ENCODE data around the gene SHOX.
"Not testable (repeated sequence)": the region's sequence is repeated elsewhere in the genome, so short reads cannot be mapped to it uniquely, and the experiment has no call there.

SHOX gene

DNA sequence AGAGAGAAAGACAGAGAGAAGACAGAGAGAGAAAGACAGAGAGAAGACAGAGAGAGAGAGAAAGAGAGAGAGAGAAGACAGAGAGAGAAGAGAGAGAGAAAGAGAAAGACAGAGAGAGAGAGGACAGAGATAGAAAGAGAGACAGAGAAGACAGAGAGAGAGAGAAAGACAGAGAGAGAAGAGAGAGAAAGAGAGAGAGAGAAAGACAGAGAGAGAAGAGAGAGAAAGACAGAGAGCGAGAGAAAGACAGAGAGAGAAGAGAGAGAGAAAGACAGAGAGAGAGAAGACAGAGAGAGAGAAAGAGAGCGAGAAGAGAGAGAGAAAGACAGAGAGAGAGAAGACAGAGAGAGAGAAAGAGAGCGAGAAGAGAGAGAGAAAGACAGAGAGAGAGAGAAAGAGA, 7.8 kb upstream of the SHOX start:
- H3K79me1 ChIP-seq (replicated peaks; ENCODE audit: low read length, poor library complexity, severe bottlenecking); H3K4ac ChIP-seq (ENCODE audit: low read depth in 1 of 2, low read length in 2 of 2); H4K8ac ChIP-seq (ENCODE audit: low read length); H2AK5ac ChIP-seq (ENCODE audit: low read length, severe bottlenecking); DNase-seq; H2BK15ac ChIP-seq (ENCODE audit: low read depth, poor library complexity, severe bottlenecking); H2BK120ac ChIP-seq (ENCODE audit: low read depth, low read length); H2BK12ac ChIP-seq (ENCODE audit: low read length in 2 of 2); H3K14ac ChIP-seq (ENCODE audit: low read length in 2 of 2); H3K23ac ChIP-seq (ENCODE audit: low read length in 2 of 2); H3K4me1 ChIP-seq (ENCODE audit: control insufficient read depth, insufficient read depth, low read depth, low read length); H3K9me3 ChIP-seq (ENCODE audit: control insufficient read depth, low read length); H2AFZ ChIP-seq (ENCODE audit: low read depth, low read length); H3K4me2 ChIP-seq (ENCODE audit: low read length, poor library complexity, severe bottlenecking); H4K91ac ChIP-seq (ENCODE audit: low read length); H3K27ac ChIP-seq (ENCODE audit: low read length, poor library complexity, severe bottlenecking); H3K18ac ChIP-seq (ENCODE audit: low read depth in 1 of 2, low read length in 2 of 2); H3K36me3 ChIP-seq (ENCODE audit: control insufficient read depth in 1 of 2, insufficient read depth in 2 of 2, low read depth in 1 of 2, low read length in 2 of 2); H3K4me3 ChIP-seq (ENCODE audit: insufficient read depth in 1 of 2, low read depth in 1 of 2, low read length in 2 of 2); H3K9ac ChIP-seq (ENCODE audit: low read length); H2BK5ac ChIP-seq (ENCODE audit: low read depth, low read length, poor library complexity, severe bottlenecking): not testable (repeated sequence)
- H3K27me3 ChIP-seq (ENCODE audit: control insufficient read depth in 1 of 2, insufficient read depth in 1 of 2, low read length in 2 of 2), result peaks cover 59 to 61% of the 10 kb centered on the region in 2 experiments
- WGBS, result 35% methylated on average over 3 of the region's 3 CpGs

DNA sequence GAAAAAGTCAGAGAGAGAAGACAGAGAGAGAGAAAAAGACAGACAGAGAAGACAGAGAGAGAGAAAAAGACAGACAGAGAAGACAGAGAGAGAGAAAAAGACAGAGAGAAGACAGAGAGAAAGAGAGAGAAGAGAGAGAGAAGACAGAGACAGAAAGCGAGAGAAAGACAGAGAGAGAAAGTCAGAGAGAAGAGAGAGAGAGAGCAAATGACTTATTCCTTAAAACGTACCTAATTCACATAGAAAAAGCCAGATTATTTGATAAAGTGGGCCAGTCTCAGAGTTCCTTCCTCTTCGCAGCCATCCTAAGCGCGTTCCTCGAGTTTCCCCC, 7.4 kb upstream of the SHOX start:
- H3K9ac ChIP-seq (ENCODE audit: low read length), result no peak overlapping the region
- no peak overlapping the region for H3K18ac ChIP-seq (ENCODE audit: low read depth in 1 of 2, low read length in 2 of 2)
- no peaks in the 10 kb centered on the region for H3K79me1 ChIP-seq (replicated peaks; ENCODE audit: low read length, poor library complexity, severe bottlenecking)
- H2BK120ac ChIP-seq (ENCODE audit: low read depth, low read length), result no peak overlapping the region
- H3K23ac ChIP-seq (ENCODE audit: low read length in 2 of 2), result no peak overlapping the region
- peaks cover 63 to 65% of the 10 kb centered on the region in 2 experiments for H3K27me3 ChIP-seq (ENCODE audit: control insufficient read depth in 1 of 2, insufficient read depth in 1 of 2, low read length in 2 of 2)
- no peak overlapping the region for H4K91ac ChIP-seq (ENCODE audit: low read length)
- DNase-seq, result no peak
- H3K9me3 ChIP-seq (ENCODE audit: control insufficient read depth, low read length), result no peaks in the 10 kb centered on the region
- no peak overlapping the region for H2AK5ac ChIP-seq (ENCODE audit: low read length, severe bottlenecking)
- no peak overlapping the region for H3K4me3 ChIP-seq (ENCODE audit: insufficient read depth in 1 of 2, low read depth in 1 of 2, low read length in 2 of 2)
- H3K4me1 ChIP-seq (ENCODE audit: control insufficient read depth, insufficient read depth, low read depth, low read length), result peaks cover 2% of the 10 kb centered on the region
- no peak overlapping the region for H3K4ac ChIP-seq (ENCODE audit: low read depth in 1 of 2, low read length in 2 of 2)
- H2AFZ ChIP-seq (ENCODE audit: low read depth, low read length), result no peak overlapping the region
- no peak overlapping the region for H3K27ac ChIP-seq (ENCODE audit: low read length, poor library complexity, severe bottlenecking)
- H2BK12ac ChIP-seq (ENCODE audit: low read length in 2 of 2), result no peak overlapping the region
- 7% methylated on average over 5 of the region's 6 CpGs for WGBS
- no peak overlapping the region for H3K4me2 ChIP-seq (ENCODE audit: low read length, poor library complexity, severe bottlenecking)
- H3K14ac ChIP-seq (ENCODE audit: low read length in 2 of 2), result no peak overlapping the region
- no peak overlapping the region for H2BK15ac ChIP-seq (ENCODE audit: low read depth, poor library complexity, severe bottlenecking)
- no peaks in the 10 kb centered on the region for H3K36me3 ChIP-seq (ENCODE audit: control insufficient read depth in 1 of 2, insufficient read depth in 2 of 2, low read depth in 1 of 2, low read length in 2 of 2)
- no peak overlapping the region for H4K8ac ChIP-seq (ENCODE audit: low read length)
- no peak overlapping the region for H2BK5ac ChIP-seq (ENCODE audit: low read depth, low read length, poor library complexity, severe bottlenecking)

DNA sequence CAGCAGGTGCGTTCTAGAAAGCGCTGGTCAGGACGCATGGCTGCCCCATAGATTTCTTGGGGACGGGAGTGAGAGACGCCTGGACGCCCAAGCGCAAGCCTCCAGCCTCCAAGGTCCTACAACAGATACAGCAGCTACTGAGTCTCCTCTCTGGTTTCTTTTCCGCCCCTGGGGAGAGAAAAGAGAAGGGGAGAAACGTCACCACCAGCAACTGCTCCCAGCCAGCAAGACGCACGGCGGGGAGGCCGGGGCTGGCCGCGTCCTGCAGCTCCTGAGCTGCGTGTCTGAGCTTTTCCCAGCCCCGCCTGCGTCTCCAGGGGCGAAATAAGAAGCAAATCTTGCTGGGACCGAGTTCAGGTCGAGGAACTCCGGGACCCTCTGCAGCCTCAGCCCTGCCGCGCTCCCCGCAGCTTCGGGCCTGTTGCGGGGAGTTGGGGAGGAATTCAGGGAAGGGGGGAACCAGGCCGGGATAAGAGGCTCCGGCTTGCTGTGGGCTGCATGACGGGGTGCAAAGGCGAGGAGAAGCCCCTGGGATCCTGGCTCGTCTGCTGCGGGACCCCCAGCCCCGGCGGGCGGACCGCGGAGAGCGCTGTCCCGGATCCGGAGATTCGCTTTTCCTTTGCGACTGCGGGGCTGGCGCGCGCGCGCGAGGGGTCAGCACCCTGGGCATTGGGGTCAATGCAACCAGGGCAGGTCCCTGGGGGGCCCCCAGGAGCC, 6.8 kb upstream of the SHOX start:
- H3K4ac ChIP-seq (ENCODE audit: low read depth in 1 of 2, low read length in 2 of 2), result no peak overlapping the region
- no peak for DNase-seq
- H2AK5ac ChIP-seq (ENCODE audit: low read length, severe bottlenecking), result no peak overlapping the region
- WGBS, result 2% methylated on average over 46 of the region's 50 CpGs
- H3K18ac ChIP-seq (ENCODE audit: low read depth in 1 of 2, low read length in 2 of 2), result no peak overlapping the region
- H4K91ac ChIP-seq (ENCODE audit: low read length), result no peak overlapping the region
- peaks cover 2% of the 10 kb centered on the region for H3K4me1 ChIP-seq (ENCODE audit: control insufficient read depth, insufficient read depth, low read depth, low read length)
- no peak overlapping the region for H3K27ac ChIP-seq (ENCODE audit: low read length, poor library complexity, severe bottlenecking)
- no peak overlapping the region for H3K9ac ChIP-seq (ENCODE audit: low read length)
- no peak overlapping the region for H3K4me3 ChIP-seq (ENCODE audit: insufficient read depth in 1 of 2, low read depth in 1 of 2, low read length in 2 of 2)
- H4K8ac ChIP-seq (ENCODE audit: low read length), result no peak overlapping the region
- no peak overlapping the region for H2AFZ ChIP-seq (ENCODE audit: low read depth, low read length)
- H3K14ac ChIP-seq (ENCODE audit: low read length in 2 of 2), result no peak overlapping the region
- H3K23ac ChIP-seq (ENCODE audit: low read length in 2 of 2), result no peak overlapping the region
- H3K79me1 ChIP-seq (replicated peaks; ENCODE audit: low read length, poor library complexity, severe bottlenecking), result no peaks in the 10 kb centered on the region
- no peak overlapping the region for H2BK120ac ChIP-seq (ENCODE audit: low read depth, low read length)
- no peaks in the 10 kb centered on the region for H3K9me3 ChIP-seq (ENCODE audit: control insufficient read depth, low read length)
- H3K36me3 ChIP-seq (ENCODE audit: control insufficient read depth in 1 of 2, insufficient read depth in 2 of 2, low read depth in 1 of 2, low read length in 2 of 2), result no peaks in the 10 kb centered on the region
- no peak overlapping the region for H3K4me2 ChIP-seq (ENCODE audit: low read length, poor library complexity, severe bottlenecking)
- no peak overlapping the region for H2BK12ac ChIP-seq (ENCODE audit: low read length in 2 of 2)
- H2BK15ac ChIP-seq (ENCODE audit: low read depth, poor library complexity, severe bottlenecking), result no peak overlapping the region
- no peak overlapping the region for H2BK5ac ChIP-seq (ENCODE audit: low read depth, low read length, poor library complexity, severe bottlenecking)
- H3K27me3 ChIP-seq (ENCODE audit: control insufficient read depth in 1 of 2, insufficient read depth in 1 of 2, low read length in 2 of 2), result peaks cover 61 to 62% of the 10 kb centered on the region in 2 experiments

DNA sequence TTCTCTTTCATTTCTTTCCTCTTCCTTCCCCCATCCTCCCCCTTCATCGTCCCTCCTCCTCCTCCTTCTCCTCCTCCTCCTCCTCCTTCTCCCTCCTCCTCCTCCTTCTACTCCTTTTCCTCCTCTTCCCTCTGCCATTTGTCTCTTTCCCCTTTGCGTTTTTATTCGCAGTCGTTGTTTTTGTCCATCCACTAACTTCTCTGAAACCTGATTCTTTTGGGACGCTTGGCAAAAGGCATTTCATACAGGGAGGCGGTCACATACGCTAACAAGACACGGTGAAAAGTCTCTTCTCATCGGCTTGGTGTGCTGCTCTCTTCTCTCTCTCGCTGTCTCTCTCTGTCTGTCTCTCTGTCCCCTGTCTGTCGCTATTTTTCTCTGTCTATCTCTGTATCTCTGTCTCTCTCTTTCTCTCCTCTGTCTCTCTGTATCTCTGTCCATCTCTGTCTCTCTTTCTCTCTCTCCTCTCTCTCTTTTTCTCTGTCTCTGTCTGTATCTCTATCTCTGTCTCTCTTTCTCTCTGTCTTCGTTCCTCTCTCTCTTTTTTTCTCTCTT, 5.4 kb upstream of the SHOX start:
- Histone ChIP-seq H2BK5ac (ENCODE audit: low read depth, low read length, poor library complexity, severe bottlenecking) (no peak overlapping the region), H2BK12ac (ENCODE audit: low read length in 2 of 2) (no peak overlapping the region), H2AK5ac (ENCODE audit: low read length, severe bottlenecking) (no peak overlapping the region), H2AFZ (ENCODE audit: low read depth, low read length) (peak overlapping the region; percentile 42), H3K27ac (ENCODE audit: low read length, poor library complexity, severe bottlenecking) (no peak overlapping the region), H3K14ac (ENCODE audit: low read length in 2 of 2) (no peak overlapping the region), H3K36me3 (ENCODE audit: control insufficient read depth in 1 of 2, insufficient read depth in 2 of 2, low read depth in 1 of 2, low read length in 2 of 2) (no peaks in the 10 kb centered on the region), H4K91ac (ENCODE audit: low read length) (no peak overlapping the region), H3K23ac (ENCODE audit: low read length in 2 of 2) (no peak overlapping the region), H3K4me3 (ENCODE audit: insufficient read depth in 1 of 2, low read depth in 1 of 2, low read length in 2 of 2) (no peak overlapping the region), H3K4me1 (ENCODE audit: control insufficient read depth, insufficient read depth, low read depth, low read length) (peaks cover 2% of the 10 kb centered on the region), H3K9ac (ENCODE audit: low read length) (no peak overlapping the region), H3K4me2 (ENCODE audit: low read length, poor library complexity, severe bottlenecking) (no peak overlapping the region), H3K4ac (ENCODE audit: low read depth in 1 of 2, low read length in 2 of 2) (no peak overlapping the region), H2BK15ac (ENCODE audit: low read depth, poor library complexity, severe bottlenecking) (no peak overlapping the region), H3K18ac (ENCODE audit: low read depth in 1 of 2, low read length in 2 of 2) (no peak overlapping the region), H3K79me1 (replicated peaks; ENCODE audit: low read length, poor library complexity, severe bottlenecking) (no peaks in the 10 kb centered on the region), H4K8ac (ENCODE audit: low read length) (no peak overlapping the region), H3K27me3 (ENCODE audit: control insufficient read depth in 1 of 2, insufficient read depth in 1 of 2, low read length in 2 of 2) (peaks cover 63 to 64% of the 10 kb centered on the region in 2 experiments), H2BK120ac (ENCODE audit: low read depth, low read length) (no peak overlapping the region), H3K9me3 (ENCODE audit: control insufficient read depth, low read length) (no peaks in the 10 kb centered on the region)
- WGBS, result 16% methylated on average over 12 of the region's 12 CpGs
- DNase-seq, result no peak
